ENCODE measurements around the gene CCDC191. TPM values are rescaled to one million over a fixed set of nuclear protein-coding genes. Genes with fewer than 3 reads are reported as not detected.

The CCDC191 gene
- total RNA-seq, 1 donor from 2014 or later: 3.6 TPM

DNA sequence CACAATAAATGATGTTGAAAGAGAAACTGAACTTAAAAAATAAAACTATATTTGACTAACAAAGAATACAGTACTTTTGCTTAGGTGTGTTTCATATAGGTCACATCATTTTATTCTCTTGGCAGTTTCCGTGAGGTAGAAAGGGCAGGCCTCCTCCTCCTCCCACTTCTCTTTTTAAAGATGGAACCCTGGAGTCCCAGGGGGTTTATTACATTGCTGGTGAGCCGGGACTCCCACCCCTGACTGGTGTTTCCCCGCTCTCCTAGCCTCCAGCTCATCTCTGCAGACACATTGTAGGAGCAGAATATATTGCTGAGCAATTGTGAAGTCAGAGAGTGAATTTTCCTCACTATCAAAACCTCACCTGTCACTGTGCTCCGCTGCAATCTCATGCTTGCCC lies 78.5 kb downstream of the CCDC191 start:
- intact Hi-C loops (cut with micrococcal nuclease): no loop called here

- intact Hi-C loops (cut with micrococcal nuclease): no loop called here
These were observed 87.3 kb downstream of the CCDC191 start for GRCh38 chr3:113968986-113969385.

GRCh38 chr3:113966172-113966571 lies 90.2 kb downstream of the CCDC191 start:
- intact Hi-C loops (cut with micrococcal nuclease): no loop called here

DNA sequence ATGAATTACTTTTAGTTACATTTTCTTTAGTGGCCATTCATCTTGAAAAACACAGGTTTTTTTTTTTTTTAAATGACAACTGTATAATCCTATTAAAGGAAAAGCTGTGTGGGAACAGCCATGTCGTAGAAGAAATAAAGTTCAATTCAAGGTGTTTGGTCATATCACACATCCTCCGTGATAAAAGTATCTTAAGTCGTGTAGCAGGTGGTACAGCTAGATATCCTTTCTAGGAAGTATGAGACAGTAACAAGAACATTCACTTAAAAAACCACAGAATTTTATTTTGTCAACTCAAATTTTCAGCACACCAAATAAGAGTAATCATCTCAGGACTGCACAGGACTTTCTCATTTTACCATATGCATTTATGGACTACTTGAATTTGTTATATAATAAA lies 92.4 kb downstream of the CCDC191 start:
- intact Hi-C loops (cut with micrococcal nuclease): no loop called here

GRCh38 chr3:113954091-113954685 lies 102.1 kb downstream of the CCDC191 start:
- intact Hi-C loops (cut with micrococcal nuclease): no loop called here

DNA sequence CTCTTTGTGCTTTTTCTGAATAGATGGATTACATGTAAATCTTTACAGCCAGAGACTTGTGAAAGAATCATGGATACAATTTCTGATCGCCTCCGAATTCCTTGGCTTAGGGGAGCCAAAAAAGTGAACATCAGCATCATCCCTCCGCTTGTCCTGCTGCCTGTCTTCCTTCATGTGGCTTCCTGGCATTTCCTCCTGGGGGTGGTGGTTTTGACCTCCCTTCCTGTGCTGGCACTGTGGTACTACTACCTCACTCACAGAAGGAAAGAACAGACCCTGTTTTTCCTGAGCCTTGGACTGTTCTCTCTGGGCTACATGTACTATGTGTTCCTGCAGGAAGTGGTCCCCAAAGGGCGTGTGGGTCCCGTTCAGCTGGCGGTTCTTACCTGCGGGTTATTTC lies 102.6 kb downstream of the CCDC191 start:
- intact Hi-C loops (cut with micrococcal nuclease): no loop called here

DNA sequence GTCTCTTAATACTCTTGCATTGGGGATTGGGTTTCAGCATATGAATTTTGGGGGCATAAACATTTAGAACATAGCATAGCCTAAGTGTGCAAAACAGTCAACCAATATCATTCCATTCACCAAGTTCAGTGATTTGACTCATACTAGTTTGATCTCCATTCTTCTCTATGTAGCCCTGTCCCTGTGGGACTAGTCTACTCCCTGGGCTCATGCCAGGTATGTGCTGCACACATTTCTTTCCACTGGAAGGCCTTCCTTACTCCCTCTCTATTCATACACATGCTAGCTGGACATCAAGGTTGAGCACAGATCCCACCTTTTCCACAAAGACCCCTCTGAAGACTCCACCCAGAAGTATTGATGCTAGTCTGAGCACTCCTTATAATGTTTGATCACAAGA lies 103.4 kb downstream of the CCDC191 start:
- intact Hi-C loops (cut with micrococcal nuclease): no loop called here

DNA sequence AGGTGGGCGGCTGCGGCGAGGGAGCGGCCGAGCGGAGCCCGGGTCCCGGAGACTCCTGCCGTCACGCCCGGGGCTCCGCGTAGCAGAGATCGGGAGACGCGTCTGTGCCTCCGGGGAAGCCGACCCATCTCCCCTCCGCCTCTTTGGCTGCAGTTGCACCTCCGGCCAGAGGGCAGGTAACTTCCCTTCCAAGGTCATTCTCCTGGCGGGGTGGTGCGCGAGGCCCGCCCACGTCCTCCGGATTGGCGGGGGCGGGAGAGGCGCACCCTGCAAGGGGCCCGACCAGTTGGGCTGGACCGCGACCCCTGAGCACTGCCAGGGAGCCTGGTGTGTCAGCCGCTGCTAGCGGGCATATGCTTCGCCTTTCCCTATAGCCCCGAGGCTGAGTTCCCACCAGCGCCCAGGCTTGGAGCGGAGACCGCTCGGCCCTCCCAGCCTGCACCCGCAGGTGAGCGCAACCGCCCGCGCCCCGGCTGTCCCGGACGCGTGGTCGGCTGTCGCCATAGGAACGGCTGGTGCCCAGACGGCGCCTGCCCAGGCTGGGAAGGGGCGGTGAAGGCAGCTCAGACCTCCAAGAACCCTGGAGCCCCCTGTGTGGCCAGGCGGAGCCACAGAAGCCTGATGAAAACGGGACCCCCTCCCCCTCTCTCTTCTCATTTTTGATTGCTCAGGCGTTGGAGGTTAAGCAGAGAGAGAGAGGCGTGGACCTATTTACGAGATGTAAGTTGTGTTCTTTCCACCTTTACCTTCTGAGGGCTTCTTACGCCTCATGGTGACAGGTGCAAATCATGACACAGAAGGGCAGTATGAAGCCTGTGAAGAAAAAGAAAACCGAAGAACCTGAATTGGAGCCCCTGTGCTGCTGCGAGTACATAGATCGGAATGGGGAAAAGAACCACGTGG lies 108.1 kb downstream of the CCDC191 start:
- intact Hi-C loops (cut with micrococcal nuclease): loop anchor here (2.0 to 5.0 kb wide), 2 partner anchors 267 to 1386 kb away; partner anchors contain the start of genes ATG3 and SLC35A5

GRCh38 chr3:113947372-113948014 lies 108.8 kb downstream of the CCDC191 start, which contains the start of gene ZDHHC23:
Gene ZDHHC23 (plus strand): TSS chr3:113948013. CDS start chr3:113948803, 790 bp downstream.
- intact Hi-C loops (cut with micrococcal nuclease): loop anchor here (1.0 to 5.0 kb wide), 6 partner anchors 109 to 1385 kb away; partner anchors contain the start of genes ATG3, ATP6V1A, CCDC191 and NAA50

DNA sequence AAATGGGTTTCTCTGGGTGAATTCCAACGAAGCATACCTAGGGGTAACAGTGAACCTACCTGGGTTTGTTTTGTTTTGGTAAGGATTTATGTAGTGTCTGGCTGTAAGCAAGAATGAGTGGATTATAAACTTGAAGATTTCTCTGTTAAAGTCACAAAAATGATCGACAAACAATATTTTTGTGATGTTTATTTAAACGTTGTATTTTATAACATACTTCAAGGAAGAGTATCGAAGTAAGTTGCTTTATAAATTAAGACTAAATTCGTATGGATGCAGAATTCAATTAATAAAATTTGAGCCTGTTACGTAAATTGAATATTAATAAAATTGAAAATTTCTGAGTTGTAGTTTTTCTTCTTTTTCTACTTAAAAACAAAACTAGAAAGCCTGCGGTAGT lies 109.5 kb downstream of the CCDC191 start:
- intact Hi-C loops (cut with micrococcal nuclease): loop anchor here (1.0 to 5.0 kb wide), 6 partner anchors 34 to 1385 kb away; partner anchors contain the start of genes ATG3, ATP6V1A, CCDC191 and NAA50

- intact Hi-C loops (cut with micrococcal nuclease): no loop called here
These were observed 128.8 kb downstream of the CCDC191 start for GRCh38 chr3:113927556-113927955.

DNA sequence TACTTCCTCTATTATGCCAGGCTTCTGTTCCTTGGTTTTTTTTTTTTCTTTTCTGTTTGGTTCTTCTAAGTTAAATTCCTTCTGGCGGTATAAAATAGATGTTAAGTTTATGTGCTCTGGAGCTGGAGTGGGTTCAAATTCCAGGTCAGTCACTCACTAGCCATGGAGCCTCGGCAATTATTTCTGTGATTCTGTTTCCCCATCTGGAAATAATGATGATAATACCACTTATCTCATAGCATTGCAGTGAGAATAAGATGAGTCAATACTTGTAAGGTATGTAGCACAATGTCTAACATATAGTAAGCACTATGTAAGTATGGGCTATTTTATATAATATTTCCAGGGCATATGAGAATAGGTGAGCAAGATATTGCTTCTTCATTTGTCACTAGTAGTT lies 141.7 kb downstream of the CCDC191 start:
- intact Hi-C loops (cut with micrococcal nuclease): loop anchor here (10.0 kb wide), 1 partner anchor 860 kb away; no protein-coding TSS in a partner anchor

Other genes starting within 250 kb of the CCDC191 start
- 0.51 and 0.59 TPM in 2 replicates for gene GRAMD1C, start 217.7 kb downstream of the CCDC191 start, total RNA-seq
- gene ZDHHC23, start 108.5 kb downstream of the CCDC191 start, total RNA-seq: 1.8 TPM in 2 replicates
- gene QTRT2, start 211 bp upstream of the CCDC191 start, total RNA-seq: 32.9 and 36.5 TPM in 2 replicates
- gene DRD3, start 122.5 kb upstream of the CCDC191 start, total RNA-seq: not detected in 2 replicates
- 0.32 and 0.39 TPM in 2 replicates for gene ZNF80, start 181.1 kb upstream of the CCDC191 start, total RNA-seq
- 2.8 and 3.6 TPM in 2 replicates for gene TIGIT, start 237.5 kb upstream of the CCDC191 start, total RNA-seq